Hepatocyte (in vitro differentiated cells): Measurements from ENCODE around the gene PKP1.

Experiments used
- EZH2 ChIP-seq: fragments of 200-600 bp; sonication (generic); IDR thresholded peaks from 2 replicates; pipeline ENCODE4 v1.6.1; 2016; ENCODE audit warnings: antibody characterized with exemption, mild to moderate bottlenecking, borderline replicate concordance
- EZH2phosphoT487 ChIP-seq: fragments of 200-600 bp; sonication (generic); IDR thresholded peaks from one replicate; pipeline ENCODE4 v1.6.1; 2018; ENCODE audit warnings: antibody characterized with exemption, mild to moderate bottlenecking, low read depth, moderate library complexity; ENCODE audit not compliant: unreplicated experiment, severe bottlenecking
- TF ChIP-seq, protein P1 (sequence below): fragments of 200-600 bp; sonication (generic); IDR thresholded peaks from 2 replicates; pipeline ENCODE4 v1.5.1; 2016; ENCODE audit warnings: antibody characterized with exemption, mild to moderate bottlenecking; ENCODE audit not compliant: poor library complexity

DNA sequence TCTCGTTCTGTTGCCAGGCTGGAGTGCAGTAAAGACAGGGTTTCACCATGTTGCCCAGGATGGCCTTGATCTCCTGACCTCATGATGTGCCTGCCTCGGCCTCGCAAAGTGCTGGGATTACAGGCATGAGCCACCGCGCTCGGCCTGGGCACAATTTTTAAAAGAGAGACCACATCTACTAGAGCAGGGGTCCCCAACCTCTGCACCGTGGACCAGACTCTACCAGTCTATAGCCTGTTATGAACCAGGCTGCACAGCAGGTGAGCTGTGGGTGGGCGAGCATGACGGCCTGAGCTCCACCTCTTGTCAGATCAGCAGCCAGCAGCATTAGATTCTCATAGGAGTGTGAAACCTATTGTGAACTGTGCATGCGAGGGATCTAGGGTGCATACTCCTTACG, 73.4 kb downstream of the PKP1 start:
- TF ChIP-seq, protein P1, sequence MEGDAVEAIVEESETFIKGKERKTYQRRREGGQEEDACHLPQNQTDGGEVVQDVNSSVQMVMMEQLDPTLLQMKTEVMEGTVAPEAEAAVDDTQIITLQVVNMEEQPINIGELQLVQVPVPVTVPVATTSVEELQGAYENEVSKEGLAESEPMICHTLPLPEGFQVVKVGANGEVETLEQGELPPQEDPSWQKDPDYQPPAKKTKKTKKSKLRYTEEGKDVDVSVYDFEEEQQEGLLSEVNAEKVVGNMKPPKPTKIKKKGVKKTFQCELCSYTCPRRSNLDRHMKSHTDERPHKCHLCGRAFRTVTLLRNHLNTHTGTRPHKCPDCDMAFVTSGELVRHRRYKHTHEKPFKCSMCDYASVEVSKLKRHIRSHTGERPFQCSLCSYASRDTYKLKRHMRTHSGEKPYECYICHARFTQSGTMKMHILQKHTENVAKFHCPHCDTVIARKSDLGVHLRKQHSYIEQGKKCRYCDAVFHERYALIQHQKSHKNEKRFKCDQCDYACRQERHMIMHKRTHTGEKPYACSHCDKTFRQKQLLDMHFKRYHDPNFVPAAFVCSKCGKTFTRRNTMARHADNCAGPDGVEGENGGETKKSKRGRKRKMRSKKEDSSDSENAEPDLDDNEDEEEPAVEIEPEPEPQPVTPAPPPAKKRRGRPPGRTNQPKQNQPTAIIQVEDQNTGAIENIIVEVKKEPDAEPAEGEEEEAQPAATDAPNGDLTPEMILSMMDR, result no peak
- TF ChIP-seq EZH2phosphoT487, result no peak
- TF ChIP-seq EZH2, result no peak
